GM18909 (cell line): Measurements from ENCODE around the gene TRIM2.

Experiments
- ATAC-seq: cut with Tn5 transposase; IDR thresholded peaks from one replicate; pipeline ENCODE4 v1.9.1; 2021; ENCODE audit warnings: mild to moderate bottlenecking; ENCODE audit not compliant: unreplicated experiment, poor library complexity

Gene TRIM2

GRCh38 chr4:153244969-153245368 lies 40.7 kb downstream of the TRIM2 start:
- no peak for ATAC-seq

DNA sequence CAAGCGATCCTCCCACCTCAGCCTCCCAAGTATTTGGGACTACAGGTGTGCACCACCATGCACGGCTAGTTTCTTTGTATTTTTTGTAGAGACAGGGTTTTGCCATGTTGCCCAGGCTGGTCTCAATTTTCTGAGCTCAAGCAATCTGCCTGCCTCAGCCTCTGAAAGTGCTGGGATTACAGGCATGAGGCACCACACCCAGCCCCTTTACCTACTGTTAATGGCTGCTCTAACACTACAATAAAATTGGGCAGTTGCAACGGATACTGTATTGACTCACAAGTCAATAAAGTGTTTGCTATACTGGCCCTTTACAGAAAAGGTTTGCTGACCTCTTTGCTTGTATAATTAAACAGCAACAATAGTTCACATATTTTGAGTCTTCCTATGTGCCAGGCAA lies 41.5 kb downstream of the TRIM2 start:
- ATAC-seq: no peak

DNA sequence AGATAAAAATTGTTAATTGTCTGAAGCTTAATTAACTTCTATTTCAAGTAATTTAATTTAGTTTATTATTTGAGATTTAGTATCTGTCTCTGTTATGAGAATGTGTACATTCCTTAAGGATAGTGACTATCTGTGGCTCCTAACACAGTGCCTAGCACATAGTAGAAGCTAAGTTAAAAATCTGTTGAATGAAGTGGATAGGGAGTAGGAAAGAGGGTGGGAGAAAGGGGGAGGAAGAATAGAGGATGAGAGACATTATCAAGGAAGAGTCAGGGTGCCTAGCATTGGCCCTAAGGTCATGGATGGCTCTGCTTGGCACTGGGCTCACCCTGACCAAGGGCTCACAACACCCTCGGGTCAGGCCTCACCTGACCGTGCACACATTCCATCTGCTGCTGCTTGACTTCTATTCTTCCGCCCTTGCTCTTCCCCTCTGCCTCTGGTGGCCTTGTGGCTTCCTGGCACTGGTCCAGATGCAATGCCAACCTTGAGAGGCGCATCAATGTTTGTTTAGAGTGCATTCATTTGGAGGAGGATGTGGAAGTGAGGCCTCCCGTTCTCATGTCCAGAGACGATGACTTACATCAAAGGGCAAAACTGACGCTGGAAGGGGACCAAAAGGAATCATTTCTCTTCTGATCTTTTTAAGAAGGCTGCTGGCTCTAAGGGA lies 42.3 kb downstream of the TRIM2 start:
- ATAC-seq: no peak

DNA sequence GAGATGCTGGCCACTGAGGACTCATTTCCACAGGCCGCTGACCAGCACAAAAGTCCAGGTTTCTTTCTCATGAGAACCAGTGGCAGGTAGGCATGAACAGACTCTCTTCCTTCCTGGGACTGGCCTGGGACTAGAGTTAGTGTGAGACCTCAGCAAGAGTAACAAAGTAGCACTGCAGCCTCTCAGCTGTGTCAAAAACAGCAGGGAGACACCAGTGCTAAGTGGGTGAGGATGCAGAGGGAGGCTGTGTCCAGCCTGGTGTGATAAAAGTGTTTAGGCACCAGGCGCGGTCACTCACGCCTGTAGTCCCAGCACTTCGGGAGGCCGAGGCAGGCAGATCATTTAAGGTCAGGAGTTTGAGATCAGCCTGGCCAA lies 42.9 kb downstream of the TRIM2 start:
- ATAC-seq: no peak

GRCh38 chr4:153248641-153249198 lies 44.5 kb downstream of the TRIM2 start:
- ATAC-seq: peak; percentile 10

DNA sequence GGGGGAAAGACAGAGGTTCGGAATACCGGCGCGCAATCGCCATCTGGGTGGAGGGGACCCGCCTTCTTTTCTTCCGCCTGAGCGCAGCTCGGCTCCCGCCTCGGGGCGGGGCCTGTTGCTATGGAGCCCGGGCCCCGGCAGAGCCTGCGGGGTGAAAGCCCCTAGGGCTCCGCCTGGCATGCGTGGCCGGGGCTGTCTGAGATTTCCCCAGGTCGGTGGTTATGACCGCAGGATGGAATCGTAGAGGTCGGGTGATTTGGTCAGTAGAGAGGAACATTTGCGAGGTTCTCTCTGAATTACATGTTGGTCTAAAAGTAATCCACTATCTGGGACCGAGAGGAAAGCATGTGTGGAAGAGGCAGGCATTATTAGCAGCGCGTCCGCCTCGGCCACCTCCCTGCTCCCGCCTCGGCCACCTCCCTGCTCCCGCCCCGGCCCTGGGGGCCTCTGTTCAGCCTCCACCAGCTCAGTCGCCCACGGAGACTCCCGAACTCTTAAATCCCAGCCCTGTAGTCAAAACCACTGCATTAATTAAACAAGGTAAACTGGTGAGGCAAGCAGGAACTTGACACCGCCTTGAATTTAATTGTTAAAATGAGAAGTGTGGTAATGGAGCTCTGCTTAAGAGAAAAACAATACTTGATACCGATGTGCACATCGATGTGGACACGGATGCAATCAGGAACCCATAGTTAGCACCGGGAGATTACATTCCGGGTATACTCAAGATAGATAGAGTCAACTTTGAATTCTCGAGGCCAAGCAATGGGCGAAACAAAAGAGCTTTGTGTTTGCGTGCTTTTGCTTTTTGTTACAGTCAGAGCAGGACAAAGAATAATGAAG lies 45.2 kb downstream of the TRIM2 start:
- ATAC-seq: peak; percentile 99

DNA sequence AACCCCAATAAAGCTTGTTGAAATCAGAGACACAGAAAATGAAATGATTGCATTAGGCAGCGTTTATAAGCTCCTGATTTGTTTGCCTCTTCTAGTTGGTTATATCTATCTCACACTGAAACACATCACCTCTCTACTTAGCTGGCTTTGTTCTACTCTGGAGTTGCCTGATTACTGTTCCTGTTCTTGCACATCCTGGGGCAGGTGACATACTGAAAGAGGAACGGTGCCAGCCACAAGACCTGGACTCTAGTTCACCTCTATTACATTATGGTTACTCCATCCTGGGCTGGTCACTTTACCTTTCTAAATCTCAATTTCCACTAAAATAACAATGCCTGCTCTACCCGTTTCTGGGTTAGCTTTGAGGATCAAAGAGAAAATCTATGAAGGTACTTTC lies 47.9 kb downstream of the TRIM2 start:
- no peak for ATAC-seq

GRCh38 chr4:153255233-153255632 lies 51.0 kb downstream of the TRIM2 start:
- ATAC-seq: no peak

DNA sequence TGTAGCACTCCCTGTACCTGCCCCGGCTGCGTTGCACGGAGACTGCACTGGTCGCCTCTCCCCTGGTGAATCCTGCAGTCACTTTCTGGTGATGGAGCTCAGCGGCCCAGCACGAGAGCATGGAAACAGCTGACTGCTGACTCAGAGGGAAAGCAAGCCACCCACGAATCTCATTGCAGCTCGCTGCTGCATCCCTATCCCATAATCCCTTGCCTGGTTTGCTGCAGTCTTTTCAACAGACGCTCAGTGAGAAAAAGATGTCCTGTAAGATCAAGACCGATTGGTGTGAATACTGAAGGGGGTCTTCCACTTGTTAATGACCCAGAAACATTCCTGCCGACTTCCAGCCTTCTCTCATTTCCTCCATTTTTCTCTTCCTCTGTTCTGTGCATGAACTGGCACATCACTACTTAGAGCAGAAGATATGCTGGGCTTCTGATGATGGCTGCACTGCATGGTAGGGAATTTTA lies 52.9 kb downstream of the TRIM2 start:
- ATAC-seq: peak; percentile 83

DNA sequence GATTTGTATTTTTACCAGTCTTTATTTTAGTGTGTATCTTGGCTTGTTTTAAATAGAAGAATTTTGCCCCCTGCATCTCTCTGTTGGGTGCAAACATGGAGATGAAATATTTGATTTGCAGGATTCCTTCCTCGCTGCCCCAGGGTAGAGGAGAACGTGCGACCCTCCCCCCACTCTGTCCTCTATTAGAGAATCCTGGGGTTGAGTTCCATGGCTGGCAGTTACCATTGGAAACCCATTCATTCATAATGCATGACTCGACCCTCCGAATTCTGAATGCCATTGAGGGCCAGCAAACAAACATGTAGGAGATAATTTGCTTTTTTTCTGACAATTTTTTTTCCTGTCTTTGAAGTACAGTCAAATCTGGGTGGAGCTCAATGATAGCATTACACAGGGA lies 53.7 kb downstream of the TRIM2 start:
- ATAC-seq: no peak

DNA sequence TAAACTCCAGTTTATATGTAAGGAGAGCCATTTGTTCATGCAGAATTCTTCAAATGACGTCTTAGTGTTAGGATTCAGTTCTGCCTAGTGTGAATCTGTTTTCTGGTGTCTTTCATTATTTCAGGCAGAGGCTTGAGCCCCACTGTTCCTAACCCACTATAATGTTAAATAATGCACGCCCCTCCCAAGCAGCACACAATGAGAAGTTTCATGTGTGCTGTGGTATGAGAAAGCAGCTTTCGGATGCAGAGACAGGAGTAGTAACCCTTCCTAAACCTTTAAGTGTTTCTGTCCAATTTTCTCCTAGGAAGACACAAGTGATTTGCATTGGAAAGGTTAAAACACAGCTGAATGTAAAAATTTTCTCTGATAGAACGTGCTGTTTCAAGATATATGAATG lies 54.5 kb downstream of the TRIM2 start:
- ATAC-seq: no peak

DNA sequence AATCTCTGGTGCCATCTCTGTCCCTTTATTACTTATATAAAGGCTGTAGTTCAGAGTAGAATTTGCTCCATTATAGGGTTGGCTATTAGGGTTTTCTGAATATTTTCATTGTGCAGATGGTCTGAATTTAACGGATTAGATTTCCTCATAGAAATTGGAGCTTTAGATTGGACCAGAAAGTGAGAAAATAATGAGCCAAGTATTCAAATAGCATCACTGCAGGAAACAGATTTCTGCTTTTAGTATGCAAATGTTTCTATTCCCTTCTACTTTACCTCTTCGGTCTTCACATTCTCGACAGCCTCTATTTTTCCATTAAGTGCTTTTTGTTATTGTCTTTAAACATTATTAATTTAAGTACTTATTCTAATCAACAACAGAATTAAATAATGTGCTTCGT lies 55.4 kb downstream of the TRIM2 start:
- ATAC-seq: no peak

DNA sequence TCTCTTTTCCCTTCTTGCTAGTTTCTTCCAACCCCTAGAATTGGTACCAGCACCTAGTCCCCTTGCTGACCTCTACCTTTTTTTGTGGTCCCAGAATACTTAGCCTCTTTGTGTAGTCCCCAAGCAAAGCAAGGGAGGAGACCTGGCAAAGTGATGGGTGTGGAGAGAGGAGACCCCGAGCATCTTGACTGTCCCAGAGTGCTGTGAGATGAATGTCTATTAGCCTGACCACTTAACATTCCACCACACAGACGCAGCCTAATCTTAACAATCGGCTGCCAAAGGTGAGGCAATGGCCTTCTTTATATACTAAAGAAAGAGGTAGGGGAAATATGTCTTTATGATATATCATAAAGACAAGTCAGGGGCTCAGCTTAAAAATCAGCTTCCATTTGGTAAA lies 55.9 kb downstream of the TRIM2 start:
- no peak for ATAC-seq

DNA sequence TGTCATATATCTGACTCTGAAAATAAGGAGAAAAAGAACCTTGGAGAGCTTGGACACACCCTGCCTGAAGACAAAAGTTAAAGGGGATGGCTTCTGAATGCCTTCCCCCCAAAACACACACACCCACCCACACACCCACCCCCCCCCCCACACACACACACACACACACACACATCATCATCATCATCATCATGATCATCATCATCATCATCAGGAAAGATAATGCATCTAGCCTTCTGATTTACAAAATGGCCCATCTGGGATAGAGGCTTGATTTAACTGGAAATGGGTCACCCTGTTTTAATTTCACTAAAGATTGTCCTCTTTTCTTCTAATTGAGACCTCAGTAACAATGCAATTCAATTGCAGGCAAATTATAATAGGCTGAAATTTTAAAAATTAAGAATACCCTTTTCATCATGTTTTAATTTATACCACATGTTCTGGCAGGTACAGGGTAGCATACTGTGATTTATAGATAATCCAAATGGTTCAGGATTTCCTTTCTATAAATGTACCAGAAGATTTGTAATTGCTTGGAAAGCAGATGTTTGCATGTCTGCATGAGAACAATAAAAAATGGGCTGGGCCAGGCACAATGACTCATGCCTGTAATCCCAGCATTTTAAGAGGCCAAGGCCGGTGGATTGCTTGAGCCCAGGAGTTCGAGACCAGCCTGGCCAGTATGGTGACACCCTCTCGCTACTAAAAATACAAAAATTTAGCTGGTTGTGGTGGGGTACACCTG lies 56.5 kb downstream of the TRIM2 start:
- no peak for ATAC-seq

- ATAC-seq: no peak
Observed at GRCh38 chr4:153261461-153261860, 57.2 kb downstream of the TRIM2 start.

DNA sequence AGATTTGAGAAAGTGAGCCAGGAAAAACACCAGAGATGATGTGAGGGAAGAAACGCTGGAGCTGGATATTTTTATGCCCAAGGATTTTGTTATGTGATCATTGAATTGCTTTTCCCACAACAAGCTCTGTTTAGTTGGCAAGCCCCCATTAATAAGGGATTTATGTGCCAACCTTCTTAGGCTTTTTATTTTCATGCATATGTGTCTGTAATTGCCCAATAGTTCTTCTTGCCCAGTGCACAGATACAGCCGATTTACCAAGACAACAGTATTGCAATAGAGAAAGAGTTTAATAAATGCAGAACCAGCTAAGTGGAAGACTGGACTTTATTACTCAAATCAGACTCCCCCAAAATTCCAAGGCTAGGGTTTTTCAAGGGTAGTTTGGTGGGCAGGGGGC lies 57.7 kb downstream of the TRIM2 start:
- ATAC-seq: no peak

DNA sequence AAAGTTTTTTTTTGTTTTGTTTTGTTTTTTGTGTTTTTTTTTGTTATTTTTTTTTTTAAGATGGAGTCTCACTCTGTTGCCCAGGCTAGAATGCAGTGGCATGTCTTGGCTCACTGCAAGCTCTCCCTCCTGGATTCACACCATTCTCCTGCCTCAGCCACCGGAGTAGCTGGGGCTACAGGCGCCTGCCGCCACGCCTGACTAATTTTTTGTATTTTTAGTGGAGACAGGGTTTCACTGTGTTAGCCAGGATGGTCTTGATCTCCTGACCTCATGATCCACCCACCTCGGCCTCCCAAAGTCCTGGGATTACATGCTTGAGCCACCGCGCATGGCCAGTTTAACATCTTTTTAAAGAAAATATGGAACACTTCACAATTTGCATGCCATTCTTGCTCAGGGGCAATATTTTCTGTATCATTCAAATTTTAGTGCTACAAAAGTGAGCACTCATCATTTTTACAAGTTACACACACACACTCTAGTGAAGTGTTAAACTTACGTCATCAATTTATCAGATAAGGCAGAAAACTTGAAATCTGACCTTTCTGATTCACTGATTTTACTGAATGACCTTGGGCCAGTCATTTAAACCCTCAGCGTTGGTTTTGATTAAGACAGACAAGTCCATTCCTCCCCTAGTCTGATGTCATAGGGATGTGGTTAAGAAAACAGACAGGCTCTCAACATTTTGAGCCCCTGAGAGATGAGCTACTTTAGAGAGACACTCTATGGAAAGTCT lies 61.2 kb downstream of the TRIM2 start:
- ATAC-seq: no peak

- no peak for ATAC-seq
Observed at GRCh38 chr4:153266988-153267387, 62.7 kb downstream of the TRIM2 start.

GRCh38 chr4:153267890-153268289 lies 63.6 kb downstream of the TRIM2 start:
- ATAC-seq: no peak

- ATAC-seq: no peak
Observed at GRCh38 chr4:153268295-153268694, 64.1 kb downstream of the TRIM2 start.
